HepG2 (cell line): Measurements from ENCODE around the gene NECTIN2. TPM values are rescaled to one million over a fixed set of nuclear protein-coding genes. Genes with fewer than 3 reads are reported as not detected.
A peak's percentile ranks its signal among the peaks of the same experiment; 100 is the strongest.

Experiments
- JDP2 ChIP-seq: sonication (generic); formaldehyde crosslinking; IDR thresholded peaks from 2 replicates; pipeline ENCODE4 v1.8.1; 2022; ENCODE audit warnings: missing genetic modification reagents, borderline replicate concordance
- PAF1 ChIP-seq: IDR thresholded peaks from 2 replicates; pipeline ENCODE4 v1.6.1; 2016; ENCODE audit warnings: missing genetic modification reagents, missing compliant biosample characterization
- PHF20 ChIP-seq: sonication (generic); formaldehyde crosslinking; IDR thresholded peaks from 2 replicates; pipeline ENCODE4 v1.5.0; 2020; ENCODE audit warnings: mild to moderate bottlenecking, missing genetic modification reagents
- POLR2A ChIP-seq, 2 experiments: IDR thresholded peaks; 2 replicates each; pipeline ENCODE4 v1.6.1; 2011; ENCODE audit warnings: low read depth in 2 of 2, low read length in 2 of 2, mild to moderate bottlenecking in 1 of 2, moderate library complexity in 1 of 2; ENCODE audit not compliant: insufficient read depth in 1 of 2
- POLR2AphosphoS5 ChIP-seq: IDR thresholded peaks from 2 replicates; pipeline ENCODE4 v1.6.1; 2012; ENCODE audit warnings: low read depth, low read length
- POLR2G ChIP-seq: fragments of 200-400 bp; formaldehyde crosslinking; IDR thresholded peaks from 2 replicates; pipeline ENCODE4 v1.6.1; 2018; ENCODE audit warnings: mild to moderate bottlenecking, low read depth, low read length, moderate library complexity
- ZNF121 ChIP-seq: sonication (generic); formaldehyde crosslinking; IDR thresholded peaks from 2 replicates; pipeline ENCODE4 v1.5.0; 2020; ENCODE audit warnings: mild to moderate bottlenecking, missing genetic modification reagents
- ZNF205 ChIP-seq: IDR thresholded peaks from 2 replicates; pipeline ENCODE4 v1.6.1; 2018; ENCODE audit warnings: missing biosample characterization, missing genetic modification reagents
- ZNF33B ChIP-seq: sonication (generic); formaldehyde crosslinking; IDR thresholded peaks from 2 replicates; pipeline ENCODE4 v1.5.1; 2020; ENCODE audit warnings: mild to moderate bottlenecking, missing genetic modification reagents
- polyA plus RNA-seq, 8 experiments: library from polyadenylated mRNA; depleted of rRNA in 3 of 8; stranded (reverse) in 7 of 8; unstranded in 1 of 8; fragments of >200 nt; fragmentation: Illumina TruSeq in 4 of 8; extraction: Trizol in 4 of 8; gene quantifications; 2 replicates each; pipeline versions ENCODE4 v1.2.1 to v1.2.3, GENCODE V29; 2011 to 2016; ENCODE audit warnings: low read depth in 4 of 8, missing spikeins in 1 of 8, mixed read lengths in 1 of 8; ENCODE audit not compliant: insufficient read depth in 1 of 8
- total RNA-seq, 5 experiments: library from RNA; depleted of rRNA; stranded (reverse); fragments of >200 nt; fragmentation: Illumina TruSeq; extraction: Trizol; gene quantifications; 2 replicates each; pipeline ENCODE4 v1.2.3, GENCODE V29; 2016; ENCODE audit warnings: low read depth in 1 of 5
- TF ChIP-seq, protein P1 (sequence below): sonication (generic); formaldehyde crosslinking; IDR thresholded peaks from 2 replicates; pipeline ENCODE4 v1.4.0; 2020; ENCODE audit warnings: missing genetic modification reagents, borderline replicate concordance
- TF ChIP-seq, protein P2 (sequence below): sonication (generic); formaldehyde crosslinking; IDR thresholded peaks from 2 replicates; pipeline ENCODE4 v1.8.0; 2022; ENCODE audit warnings: low read depth, missing genetic modification reagents
- TF ChIP-seq, protein P3 (sequence below): sonication (generic); formaldehyde crosslinking; IDR thresholded peaks from 2 replicates; pipeline ENCODE4 v1.5.1; 2020; ENCODE audit warnings: missing genetic modification reagents, mild to moderate bottlenecking, borderline replicate concordance

NECTIN2 gene
- total and polyA plus RNA-seq, 2 of the 13 experiments (the other 11 are each of a cell fraction or from before 2014, with no cell fraction given) = 75.4 to 114 TPM

DNA sequence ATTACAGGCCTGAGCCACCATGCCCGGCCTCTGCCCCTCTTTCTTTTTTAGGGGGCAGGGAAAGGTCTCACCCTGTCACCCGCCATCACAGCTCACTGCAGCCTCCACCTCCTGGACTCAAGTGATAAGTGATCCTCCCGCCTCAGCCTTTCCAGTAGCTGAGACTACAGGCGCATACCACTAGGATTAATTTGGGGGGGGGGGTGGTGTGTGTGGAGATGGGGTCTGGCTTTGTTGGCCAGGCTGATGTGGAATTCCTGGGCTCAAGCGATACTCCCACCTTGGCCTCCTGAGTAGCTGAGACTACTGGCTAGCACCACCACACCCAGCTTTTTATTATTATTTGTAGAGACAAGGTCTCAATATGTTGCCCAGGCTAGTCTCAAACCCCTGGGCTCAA lies 63.7 kb downstream of the NECTIN2 start (continued):
- TF ChIP-seq, protein P1, sequence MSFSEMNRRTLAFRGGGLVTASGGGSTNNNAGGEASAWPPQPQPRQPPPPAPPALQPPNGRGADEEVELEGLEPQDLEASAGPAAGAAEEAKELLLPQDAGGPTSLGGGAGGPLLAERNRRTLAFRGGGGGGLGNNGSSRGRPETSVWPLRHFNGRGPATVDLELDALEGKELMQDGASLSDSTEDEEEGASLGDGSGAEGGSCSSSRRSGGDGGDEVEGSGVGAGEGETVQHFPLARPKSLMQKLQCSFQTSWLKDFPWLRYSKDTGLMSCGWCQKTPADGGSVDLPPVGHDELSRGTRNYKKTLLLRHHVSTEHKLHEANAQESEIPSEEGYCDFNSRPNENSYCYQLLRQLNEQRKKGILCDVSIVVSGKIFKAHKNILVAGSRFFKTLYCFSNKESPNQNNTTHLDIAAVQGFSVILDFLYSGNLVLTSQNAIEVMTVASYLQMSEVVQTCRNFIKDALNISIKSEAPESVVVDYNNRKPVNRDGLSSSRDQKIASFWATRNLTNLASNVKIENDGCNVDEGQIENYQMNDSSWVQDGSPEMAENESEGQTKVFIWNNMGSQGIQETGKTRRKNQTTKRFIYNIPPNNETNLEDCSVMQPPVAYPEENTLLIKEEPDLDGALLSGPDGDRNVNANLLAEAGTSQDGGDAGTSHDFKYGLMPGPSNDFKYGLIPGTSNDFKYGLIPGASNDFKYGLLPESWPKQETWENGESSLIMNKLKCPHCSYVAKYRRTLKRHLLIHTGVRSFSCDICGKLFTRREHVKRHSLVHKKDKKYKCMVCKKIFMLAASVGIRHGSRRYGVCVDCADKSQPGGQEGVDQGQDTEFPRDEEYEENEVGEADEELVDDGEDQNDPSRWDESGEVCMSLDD (CRISPR knock-in tag) = no peak
- TF ChIP-seq, protein P2, sequence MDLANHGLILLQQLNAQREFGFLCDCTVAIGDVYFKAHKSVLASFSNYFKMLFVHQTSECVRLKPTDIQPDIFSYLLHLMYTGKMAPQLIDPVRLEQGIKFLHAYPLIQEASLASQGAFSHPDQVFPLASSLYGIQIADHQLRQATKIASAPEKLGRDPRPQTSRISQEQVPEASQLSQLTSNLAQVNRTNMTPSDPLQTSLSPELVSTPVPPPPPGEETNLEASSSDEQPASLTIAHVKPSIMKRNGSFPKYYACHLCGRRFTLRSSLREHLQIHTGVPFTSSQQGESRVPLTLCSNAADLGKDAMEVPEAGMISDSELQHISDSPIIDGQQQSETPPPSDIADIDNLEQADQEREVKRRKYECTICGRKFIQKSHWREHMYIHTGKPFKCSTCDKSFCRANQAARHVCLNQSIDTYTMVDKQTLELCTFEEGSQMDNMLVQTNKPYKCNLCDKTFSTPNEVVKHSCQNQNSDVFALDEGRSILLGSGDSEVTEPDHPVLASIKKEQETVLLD = no peak
- peak; percentile 45; the same call in 1 of the 2 replicates for TF ChIP-seq POLR2G
- no peak for TF ChIP-seq ZNF33B (CRISPR knock-in tag)
- TF ChIP-seq POLR2A (IDR thresholded peaks at IDR 0.05; ENCODE audit: insufficient read depth in 1 of 2, low read depth in 2 of 2, low read length in 2 of 2) = peak; percentile 30 to 44; a peak in 2 of 4 replicates
- TF ChIP-seq, protein P3, sequence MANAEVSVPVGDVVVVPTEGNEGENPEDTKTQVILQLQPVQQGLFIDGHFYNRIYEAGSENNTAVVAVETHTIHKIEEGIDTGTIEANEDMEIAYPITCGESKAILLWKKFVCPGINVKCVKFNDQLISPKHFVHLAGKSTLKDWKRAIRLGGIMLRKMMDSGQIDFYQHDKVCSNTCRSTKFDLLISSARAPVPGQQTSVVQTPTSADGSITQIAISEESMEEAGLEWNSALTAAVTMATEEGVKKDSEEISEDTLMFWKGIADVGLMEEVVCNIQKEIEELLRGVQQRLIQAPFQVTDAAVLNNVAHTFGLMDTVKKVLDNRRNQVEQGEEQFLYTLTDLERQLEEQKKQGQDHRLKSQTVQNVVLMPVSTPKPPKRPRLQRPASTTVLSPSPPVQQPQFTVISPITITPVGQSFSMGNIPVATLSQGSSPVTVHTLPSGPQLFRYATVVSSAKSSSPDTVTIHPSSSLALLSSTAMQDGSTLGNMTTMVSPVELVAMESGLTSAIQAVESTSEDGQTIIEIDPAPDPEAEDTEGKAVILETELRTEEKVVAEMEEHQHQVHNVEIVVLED = no peak
- TF ChIP-seq PHF20 (CRISPR knock-in tag) = no peak
- TF ChIP-seq POLR2AphosphoS5 = peak; percentile 24; the same call in 1 of the 2 replicates
- TF ChIP-seq ZNF121 (CRISPR knock-in tag) = peak; percentile 85
- no peak for TF ChIP-seq JDP2
- peak; percentile 68; the same call in 1 of the 2 replicates for TF ChIP-seq PAF1 (CRISPR knock-in tag)
- TF ChIP-seq ZNF205 (CRISPR knock-in tag) = no peak
- TF ChIP-seq, all 625 proteins: peak for 9
